HL-60 (cell line): ENCODE measurements around the gene POC1B.

Experiments used
- CTCF ChIP-seq: IDR thresholded peaks from one replicate; pipeline ENCODE4 v1.5.1; 2011; ENCODE audit warnings: low read length, control low read depth, inconsistent platforms; ENCODE audit not compliant: insufficient read depth
- POLR2AphosphoS5 ChIP-seq: IDR thresholded peaks from 2 replicates; pipeline ENCODE4 v1.6.1; 2012; ENCODE audit warnings: low read depth
- REST ChIP-seq: IDR thresholded peaks from 2 replicates; pipeline ENCODE4 v1.6.1; 2012; ENCODE audit warnings: low read depth; ENCODE audit not compliant: insufficient replicate concordance

GRCh38 chr12:89400415-89400814 is 125.4 kb downstream of the POC1B start:
- TF ChIP-seq REST (no peak), CTCF (no peak), POLR2AphosphoS5 (no peak)
